Mesendoderm (in vitro differentiated cells): ENCODE measurements around the gene MTERF4.

Source experiments
- DNase-seq: peaks from one replicate; pipeline ENCODE4 v3.0.0; 2013
- H2AK5ac ChIP-seq: 2 replicates; pipeline ENCODE4 v1.6.1; 2013; ENCODE audit warnings: low read length, inconsistent platforms
- H2BK120ac ChIP-seq: 2 replicates; pipeline ENCODE4 v1.6.1; 2013; ENCODE audit warnings: low read depth, mild to moderate bottlenecking, low read length, moderate library complexity, mixed read lengths
- H2BK15ac ChIP-seq: replicated peaks from 2 replicates; pipeline ENCODE4 v1.6.1; 2013; ENCODE audit warnings: low read depth, mild to moderate bottlenecking, moderate library complexity
- H2BK5ac ChIP-seq: 2 replicates; pipeline ENCODE4 v1.6.1; 2013; ENCODE audit warnings: low read length, inconsistent platforms
- H3K18ac ChIP-seq: 2 replicates; pipeline ENCODE4 v1.6.1; 2013; ENCODE audit warnings: mild to moderate bottlenecking, low read length, mixed read lengths
- H3K23ac ChIP-seq: one replicate; pipeline ENCODE4 v1.6.1; 2013; ENCODE audit warnings: low read length
- H3K27ac ChIP-seq: 2 replicates; pipeline ENCODE4 v1.5.1; 2013; ENCODE audit warnings: low read depth, mild to moderate bottlenecking, inconsistent platforms, low read length, moderate library complexity
- H3K27me3 ChIP-seq: 2 replicates; pipeline ENCODE4 v1.6.1; 2013; ENCODE audit warnings: low read length, control low read depth, mild to moderate bottlenecking, inconsistent platforms; ENCODE audit not compliant: insufficient read depth, poor library complexity
- H3K36me3 ChIP-seq: 2 replicates; pipeline ENCODE4 v1.6.1; 2013; ENCODE audit warnings: low read length, inconsistent platforms; ENCODE audit not compliant: control insufficient read depth, insufficient read depth
- H3K4ac ChIP-seq: one replicate; pipeline ENCODE4 v1.6.1; 2013; ENCODE audit warnings: low read depth, mild to moderate bottlenecking, low read length, moderate library complexity
- H3K4me1 ChIP-seq: 2 replicates; pipeline ENCODE4 v1.6.1; 2013; ENCODE audit warnings: low read depth, low read length, inconsistent platforms; ENCODE audit not compliant: control insufficient read depth
- H3K4me2 ChIP-seq: 2 replicates; pipeline ENCODE4 v1.6.1; 2013; ENCODE audit warnings: low read length
- H3K4me3 ChIP-seq: 2 replicates; pipeline ENCODE4 v1.5.1; 2013; ENCODE audit warnings: mild to moderate bottlenecking, low read length
- H3K56ac ChIP-seq: one replicate; pipeline ENCODE4 v1.6.1; 2013; ENCODE audit warnings: low read length
- H3K79me1 ChIP-seq: 2 replicates; pipeline ENCODE4 v1.6.1; 2013; ENCODE audit warnings: low read length, inconsistent platforms
- H3K79me2 ChIP-seq: 2 replicates; pipeline ENCODE4 v1.6.1; 2013; ENCODE audit warnings: mild to moderate bottlenecking, low read length; ENCODE audit not compliant: control insufficient read depth, insufficient read depth
- H3K9ac ChIP-seq: 2 replicates; pipeline ENCODE4 v1.6.1; 2013; ENCODE audit warnings: low read length, inconsistent platforms
- H4K5ac ChIP-seq: one replicate; pipeline ENCODE4 v1.6.1; 2013; ENCODE audit warnings: low read length
- H4K8ac ChIP-seq: one replicate; pipeline ENCODE4 v1.6.1; 2013; ENCODE audit warnings: low read depth, mild to moderate bottlenecking, control low read depth, low read length, moderate library complexity
- WGBS: extraction: QIAGEN DNeasy Blood & Tissue Kit; methylation state at CpG from one replicate; pipeline ENCODE4 v1.1.7; 2013; ENCODE audit warnings: low lambda C conversion rate, missing lambda C conversion rate; ENCODE audit not compliant: insufficient coverage; ENCODE audit errors: extremely low coverage; 5-methylcytosine and 5-hydroxymethylcytosine counted together

The MTERF4 gene

GRCh38 chr2:241114836-241115235 lies 12.7 kb upstream of the MTERF4 start:
- Histone ChIP-seq H3K27ac (no peak overlapping the region), H3K18ac (no peak overlapping the region)

DNA sequence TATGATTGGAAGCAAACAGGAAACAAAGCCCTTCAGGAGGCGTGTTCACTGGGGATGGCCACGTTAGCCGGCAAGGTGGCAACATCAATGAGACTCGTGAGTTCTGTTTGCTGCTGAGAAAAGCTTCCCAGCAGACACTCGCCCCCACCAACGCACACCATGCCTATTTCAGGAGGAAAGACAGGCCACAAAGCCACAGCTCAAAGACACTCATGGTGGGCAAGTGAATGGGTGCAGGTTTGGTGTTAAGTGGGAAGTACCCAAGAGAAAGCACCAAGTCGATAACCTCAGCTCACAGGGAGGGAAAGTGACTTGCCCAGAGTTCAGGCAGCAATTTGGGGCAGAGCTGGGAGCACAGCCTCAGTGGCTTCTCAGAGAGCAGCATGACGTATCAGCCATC lies 10.5 kb upstream of the MTERF4 start:
- no peak overlapping the region for H3K4ac ChIP-seq
- no peaks in the 10 kb centered on the region for H3K4me1 ChIP-seq
- no peak overlapping the region for H2BK5ac ChIP-seq
- no peak overlapping the region for H2BK15ac ChIP-seq
- no peak overlapping the region for H3K23ac ChIP-seq
- no peak overlapping the region for H2AK5ac ChIP-seq
- H3K27ac ChIP-seq = no peak overlapping the region
- no peak overlapping the region for H3K56ac ChIP-seq
- no peak overlapping the region for H3K18ac ChIP-seq
- no peaks in the 10 kb centered on the region for H3K36me3 ChIP-seq
- H3K9ac ChIP-seq = no peak overlapping the region
- no peaks in the 10 kb centered on the region for H3K79me1 ChIP-seq
- no CpG with 5 or more reads among the region's 8 CpGs for WGBS
- no peak overlapping the region for H3K4me2 ChIP-seq
- H4K8ac ChIP-seq = no peak overlapping the region
- no peaks in the 10 kb centered on the region for H3K79me2 ChIP-seq
- H3K4me3 ChIP-seq = no peak overlapping the region
- no peak overlapping the region for H2BK120ac ChIP-seq
- no peak overlapping the region for H4K5ac ChIP-seq
- H3K27me3 ChIP-seq = no peaks in the 10 kb centered on the region
- DNase-seq = no peak

More at GRCh38 chr2:241114836-241115235, 12.7 kb upstream of the MTERF4 start:
- Histone ChIP-seq H3K23ac (no peak overlapping the region), H2BK15ac (no peak overlapping the region), H4K5ac (no peak overlapping the region), H3K9ac (no peak overlapping the region), H2BK120ac (no peak overlapping the region), H3K79me2 (no peaks in the 10 kb centered on the region), H2BK5ac (no peak overlapping the region), H3K56ac (no peak overlapping the region), H3K4me2 (no peak overlapping the region), H3K4ac (no peak overlapping the region), H3K4me3 (no peak overlapping the region), H3K36me3 (no peaks in the 10 kb centered on the region), H3K79me1 (no peaks in the 10 kb centered on the region), H3K4me1 (no peaks in the 10 kb centered on the region), H3K27me3 (no peaks in the 10 kb centered on the region), H4K8ac (no peak overlapping the region), H2AK5ac (no peak overlapping the region)
- no CpG with 5 or more reads among the region's 11 CpGs for WGBS
- DNase-seq = no peak

GRCh38 chr2:241112046-241112445 lies 10.0 kb upstream of the MTERF4 start:
- Histone ChIP-seq H3K4ac (no peak overlapping the region), H3K4me3 (no peak overlapping the region), H3K56ac (no peak overlapping the region), H3K4me2 (no peak overlapping the region), H3K9ac (no peak overlapping the region), H3K79me2 (no peaks in the 10 kb centered on the region), H2BK15ac (no peak overlapping the region), H3K4me1 (no peaks in the 10 kb centered on the region), H3K79me1 (no peaks in the 10 kb centered on the region), H3K27me3 (no peaks in the 10 kb centered on the region), H2BK5ac (no peak overlapping the region), H4K8ac (no peak overlapping the region), H2BK120ac (no peak overlapping the region), H4K5ac (no peak overlapping the region), H2AK5ac (no peak overlapping the region), H3K27ac (no peak overlapping the region), H3K18ac (no peak overlapping the region), H3K23ac (no peak overlapping the region), H3K36me3 (no peaks in the 10 kb centered on the region)
- no CpG with 5 or more reads among the region's 17 CpGs for WGBS
- no peak for DNase-seq

DNA sequence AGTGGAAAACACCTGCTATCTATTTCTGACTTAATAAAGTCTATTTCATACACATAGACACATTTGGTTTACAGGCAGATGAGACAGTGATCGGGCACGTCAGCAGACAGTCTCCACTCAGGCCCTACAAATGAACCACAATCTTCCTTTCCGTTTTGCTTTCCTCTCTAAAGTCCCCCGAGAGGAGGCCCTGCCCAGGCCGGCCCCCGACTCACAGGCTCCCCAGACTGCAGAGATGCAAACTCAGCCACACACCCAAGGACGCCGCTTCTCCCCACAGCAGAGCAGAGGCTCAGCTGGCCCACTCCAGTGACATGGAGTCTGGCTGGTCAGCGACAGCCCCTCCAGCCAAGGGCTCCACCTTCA lies 9.3 kb upstream of the MTERF4 start:
- Histone ChIP-seq H3K79me1 (no peaks in the 10 kb centered on the region), H3K56ac (no peak overlapping the region), H3K23ac (no peak overlapping the region), H3K4ac (no peak overlapping the region), H3K27me3 (no peaks in the 10 kb centered on the region), H3K79me2 (no peaks in the 10 kb centered on the region), H3K27ac (no peak overlapping the region), H3K18ac (no peak overlapping the region), H3K4me3 (no peak overlapping the region), H2AK5ac (no peak overlapping the region), H3K9ac (no peak overlapping the region), H2BK5ac (no peak overlapping the region), H4K5ac (no peak overlapping the region), H2BK120ac (no peak overlapping the region), H4K8ac (no peak overlapping the region), H3K4me1 (no peaks in the 10 kb centered on the region), H2BK15ac (no peak overlapping the region), H3K4me2 (no peak overlapping the region), H3K36me3 (no peaks in the 10 kb centered on the region)
- no peak for DNase-seq
- no CpG with 5 or more reads among the region's 9 CpGs for WGBS

GRCh38 chr2:241110607-241111439 lies 8.7 kb upstream of the MTERF4 start:
- Histone ChIP-seq H2BK15ac (no peak overlapping the region), H3K9ac (no peak overlapping the region), H3K36me3 (no peaks in the 10 kb centered on the region), H2BK120ac (no peak overlapping the region), H3K79me1 (no peaks in the 10 kb centered on the region), H2AK5ac (no peak overlapping the region), H3K4me2 (no peak overlapping the region), H4K8ac (no peak overlapping the region), H3K4me1 (no peaks in the 10 kb centered on the region), H3K4ac (no peak overlapping the region), H3K27ac (no peak overlapping the region), H3K56ac (no peak overlapping the region), H2BK5ac (no peak overlapping the region), H4K5ac (no peak overlapping the region), H3K23ac (no peak overlapping the region), H3K27me3 (no peaks in the 10 kb centered on the region), H3K18ac (no peak overlapping the region), H3K79me2 (no peaks in the 10 kb centered on the region), H3K4me3 (no peak overlapping the region)
- no CpG with 5 or more reads among the region's 19 CpGs for WGBS
- no peak for DNase-seq

- Histone ChIP-seq H3K4me3 (no peak overlapping the region), H3K4me2 (no peak overlapping the region), H3K79me2 (no peaks in the 10 kb centered on the region), H3K23ac (no peak overlapping the region), H3K4me1 (no peaks in the 10 kb centered on the region), H3K56ac (no peak overlapping the region), H3K27ac (no peak overlapping the region), H2AK5ac (no peak overlapping the region), H2BK5ac (no peak overlapping the region), H4K5ac (no peak overlapping the region), H2BK120ac (no peak overlapping the region), H3K18ac (no peak overlapping the region), H3K4ac (no peak overlapping the region), H2BK15ac (no peak overlapping the region), H3K27me3 (no peaks in the 10 kb centered on the region), H3K9ac (no peak overlapping the region), H3K79me1 (no peaks in the 10 kb centered on the region), H3K36me3 (no peaks in the 10 kb centered on the region), H4K8ac (no peak overlapping the region)
- whole genome bisulfite sequencing = no CpG with 5 or more reads among the region's 9 CpGs
- no peak for DNase-seq
These were observed 8.1 kb upstream of the MTERF4 start for GRCh38 chr2:241110089-241110606.
